Fibroblast of peridontal ligament (primary cell): ENCODE measurements around the gene MND1.
A peak's percentile ranks its signal among the peaks of the same experiment; 100 is the strongest.
"Not testable (repeated sequence)": the region's sequence is repeated elsewhere in the genome, so short reads cannot be mapped to it uniquely, and the experiment has no call there.

Experiments
- DNase-seq: peaks from one replicate; pipeline ENCODE4 v3.0.0-alpha.2; 2010; ENCODE audit errors: extremely low read depth

Gene MND1

GRCh38 chr4:153402366-153402765, 57.9 kb downstream of the MND1 start:
- peak; percentile 23 for DNase-seq

GRCh38 chr4:153403726-153404125, 59.2 kb downstream of the MND1 start:
- DNase-seq: peak; percentile 75

GRCh38 chr4:153407906-153408305, 63.4 kb downstream of the MND1 start:
- DNase-seq: no peak

GRCh38 chr4:153408932-153409331, 64.4 kb downstream of the MND1 start:
- no peak for DNase-seq

GRCh38 chr4:153409412-153409811, 64.9 kb downstream of the MND1 start:
- peak; percentile 79 for DNase-seq

GRCh38 chr4:153409924-153410501, 65.5 kb downstream of the MND1 start:
- peak; percentile 50 for DNase-seq

- DNase-seq: no peak
Measured at GRCh38 chr4:153413842-153414241, 69.4 kb downstream of the MND1 start.

GRCh38 chr4:153416456-153416855, 72.0 kb downstream of the MND1 start:
- not testable (repeated sequence) for DNase-seq

GRCh38 chr4:153418121-153418520, 73.6 kb downstream of the MND1 start:
- DNase-seq: peak; percentile 39

GRCh38 chr4:153418558-153418957, 74.1 kb downstream of the MND1 start:
- DNase-seq: peak; percentile 55

GRCh38 chr4:153419029-153419428, 74.5 kb downstream of the MND1 start:
- no peak for DNase-seq

- no peak for DNase-seq
Measured at GRCh38 chr4:153419673-153420278, 75.3 kb downstream of the MND1 start.

GRCh38 chr4:153420361-153420760, 75.9 kb downstream of the MND1 start:
- no peak for DNase-seq

- DNase-seq: no peak
Measured at GRCh38 chr4:153421941-153422340, 77.5 kb downstream of the MND1 start.

GRCh38 chr4:153426207-153426885, 81.9 kb downstream of the MND1 start:
- DNase-seq: peak; percentile 65

GRCh38 chr4:153427363-153428071, 83.0 kb downstream of the MND1 start:
- peak; percentile 66 for DNase-seq

- peak; percentile 49 for DNase-seq
Measured at GRCh38 chr4:153428941-153429475, 84.5 kb downstream of the MND1 start.

- DNase-seq: peak; percentile 87
Measured at GRCh38 chr4:153432965-153433753, 88.7 kb downstream of the MND1 start.

GRCh38 chr4:153433754-153434105, 89.2 kb downstream of the MND1 start:
- DNase-seq: no peak

GRCh38 chr4:153434190-153434589, 89.7 kb downstream of the MND1 start:
- DNase-seq: no peak

GRCh38 chr4:153438916-153439756, 94.6 kb downstream of the MND1 start:
- DNase-seq: no peak
